T-helper 1 cell treated with Interleukin-12 subunit alpha and Interleukin-12 subunit beta and Interleukin-4 antibody, amounts not matched to agents 30 ng/mL and 1 ng/mL, for 36 hours (primary cell): ENCODE data around the gene RNF152. TPM values are rescaled to one million over a fixed set of nuclear protein-coding genes. Genes with fewer than 3 reads are reported as not detected.

Experiments
- intact Hi-C: fragments of 100-400 bp; cut with micrococcal nuclease; formaldehyde crosslinking; loops from one replicate; pipeline ENCODE4 v1.15.1; 2024
- total RNA-seq: library from RNA; stranded (reverse); gene quantifications from 2 replicates; pipeline ENCODE4 v1.2.3, GENCODE V29; 2022

RNF152 gene
- total RNA-seq, 1 donor from 2014 or later: 0.05 TPM

DNA sequence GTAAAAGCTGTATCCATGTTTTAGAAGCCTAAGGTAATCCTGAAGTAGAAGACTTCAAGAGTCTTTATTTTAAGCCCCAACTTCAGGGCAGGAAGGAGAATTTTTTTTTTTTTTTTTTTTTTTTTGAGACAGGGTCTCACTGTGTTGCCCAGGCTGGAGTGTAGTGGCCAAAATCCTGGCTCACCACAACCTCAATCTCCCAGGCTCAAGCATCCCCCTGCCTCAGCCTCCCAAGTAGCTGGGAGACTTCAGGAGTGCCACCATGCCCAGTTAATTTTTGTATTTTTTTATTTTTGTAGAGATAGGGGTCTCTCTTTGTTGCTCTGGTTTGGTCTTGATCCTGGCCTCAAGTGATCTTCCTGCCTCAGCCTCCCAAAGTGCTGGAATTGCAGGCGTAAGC, 3.3 kb upstream of the RNF152 start:
- intact Hi-C loops: loop anchor here (10.0 kb wide), 2 partner anchors 311 to 629 kb away; partner anchors contain the start of gene ZCCHC2

- intact Hi-C loops: loop anchor here (2.0 to 10.0 kb wide), 5 partner anchors 32 to 630 kb away; partner anchors contain the start of gene ZCCHC2
These were observed 2.1 kb upstream of the RNF152 start for GRCh38 chr18:61894751-61895524.

GRCh38 chr18:61893971-61894750, 1.4 kb upstream of the RNF152 start:
- intact Hi-C loops: loop anchor here (2.0 to 10.0 kb wide), 6 partner anchors 33 to 631 kb away; partner anchors contain the start of genes PIGN, RELCH and ZCCHC2

DNA sequence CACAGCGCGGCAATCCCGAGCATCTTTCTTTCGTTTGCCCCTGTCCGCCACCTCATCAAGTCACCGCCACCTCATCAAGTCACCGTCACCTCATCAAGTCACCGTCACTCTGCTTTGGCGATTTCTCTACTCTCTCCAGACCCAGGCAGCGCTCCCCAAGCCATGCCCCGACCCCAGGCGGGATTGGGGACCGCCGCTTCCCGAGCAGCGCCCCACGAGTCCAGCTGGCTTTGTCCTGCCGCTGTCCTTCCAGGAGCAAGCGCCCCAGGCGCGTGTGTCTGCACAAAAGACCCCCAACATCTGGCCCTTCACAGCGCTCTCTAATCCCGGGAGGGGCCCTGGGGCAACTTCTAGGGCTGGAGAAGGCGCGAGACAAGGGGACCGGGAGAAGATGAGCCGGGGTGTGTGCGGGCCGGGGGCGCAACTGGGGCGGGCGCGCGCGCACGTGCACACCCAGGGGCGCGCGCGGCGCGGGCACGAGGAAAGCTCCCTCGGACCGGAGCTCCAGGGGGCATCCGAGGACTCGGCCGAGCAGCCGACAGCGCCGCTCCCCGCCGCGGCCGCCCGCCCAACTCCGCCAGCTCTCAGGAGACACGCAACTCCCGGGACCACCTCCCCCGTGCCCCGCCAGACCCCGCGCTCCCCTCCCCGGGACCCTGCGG, 633 bp upstream of the RNF152 start:
- intact Hi-C loops: loop anchor here (2.0 to 10.0 kb wide), 4 partner anchors 49 to 631 kb away; partner anchors contain the start of genes PIGN, RELCH and ZCCHC2

DNA sequence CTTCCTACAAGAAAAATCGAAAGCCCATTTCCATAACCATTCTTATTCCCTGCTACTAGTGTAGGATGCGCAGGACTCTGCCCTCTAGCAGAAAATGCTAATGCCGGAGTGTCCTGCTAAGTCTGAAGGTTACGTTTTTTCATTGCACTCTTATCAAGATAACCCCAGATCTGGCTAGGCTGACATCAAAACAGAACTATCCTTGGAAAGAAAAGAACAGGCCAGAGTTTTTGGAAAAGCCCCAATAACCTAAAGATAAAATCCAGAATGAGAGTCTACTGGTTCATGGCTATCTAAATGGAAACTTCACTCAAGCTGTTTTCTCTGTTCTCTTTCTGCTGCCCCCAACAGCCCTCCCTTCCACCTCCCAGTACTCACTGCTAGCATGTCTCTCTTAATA, 913 bp downstream of the RNF152 start:
- intact Hi-C loops: loop anchor here (2.0 to 10.0 kb wide), 4 partner anchors 50 to 633 kb away; partner anchors contain the start of genes PIGN, RELCH and ZCCHC2

GRCh38 chr18:61891271-61891670, 1.5 kb downstream of the RNF152 start:
- intact Hi-C loops: loop anchor here (5.0 to 10.0 kb wide), 3 partner anchors 51 to 634 kb away; partner anchors contain the start of gene ZCCHC2

- intact Hi-C loops: loop anchor here (5.0 to 10.0 kb wide), 3 partner anchors 52 to 634 kb away; partner anchors contain the start of gene ZCCHC2
These were observed 2.5 kb downstream of the RNF152 start for GRCh38 chr18:61890344-61890743.

GRCh38 chr18:61889541-61889940, 3.3 kb downstream of the RNF152 start:
- intact Hi-C loops: no loop called here

- intact Hi-C loops: no loop called here
These were observed 4.2 kb downstream of the RNF152 start for GRCh38 chr18:61888622-61889021.

GRCh38 chr18:61887838-61888237, 5.0 kb downstream of the RNF152 start:
- intact Hi-C loops: no loop called here

DNA sequence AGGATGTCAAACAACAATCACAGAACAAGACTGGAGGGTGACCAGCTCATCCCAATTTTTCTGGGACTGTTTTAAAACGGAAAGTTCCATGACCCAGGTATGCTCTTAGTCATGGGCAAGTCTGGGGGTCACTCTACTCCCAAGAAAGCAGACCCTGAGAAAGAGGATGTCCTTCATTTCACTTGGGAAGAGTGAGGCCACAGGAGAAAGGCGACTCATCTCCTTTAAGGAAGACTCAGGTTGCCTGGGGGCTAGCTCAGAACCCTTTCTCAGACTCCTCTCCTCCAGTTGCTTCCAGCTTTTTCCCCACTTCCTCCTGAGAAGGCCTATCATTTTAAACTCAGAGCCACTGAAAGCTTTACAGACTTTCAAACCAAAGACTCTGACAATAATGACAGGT, 9.3 kb downstream of the RNF152 start:
- intact Hi-C loops: no loop called here

DNA sequence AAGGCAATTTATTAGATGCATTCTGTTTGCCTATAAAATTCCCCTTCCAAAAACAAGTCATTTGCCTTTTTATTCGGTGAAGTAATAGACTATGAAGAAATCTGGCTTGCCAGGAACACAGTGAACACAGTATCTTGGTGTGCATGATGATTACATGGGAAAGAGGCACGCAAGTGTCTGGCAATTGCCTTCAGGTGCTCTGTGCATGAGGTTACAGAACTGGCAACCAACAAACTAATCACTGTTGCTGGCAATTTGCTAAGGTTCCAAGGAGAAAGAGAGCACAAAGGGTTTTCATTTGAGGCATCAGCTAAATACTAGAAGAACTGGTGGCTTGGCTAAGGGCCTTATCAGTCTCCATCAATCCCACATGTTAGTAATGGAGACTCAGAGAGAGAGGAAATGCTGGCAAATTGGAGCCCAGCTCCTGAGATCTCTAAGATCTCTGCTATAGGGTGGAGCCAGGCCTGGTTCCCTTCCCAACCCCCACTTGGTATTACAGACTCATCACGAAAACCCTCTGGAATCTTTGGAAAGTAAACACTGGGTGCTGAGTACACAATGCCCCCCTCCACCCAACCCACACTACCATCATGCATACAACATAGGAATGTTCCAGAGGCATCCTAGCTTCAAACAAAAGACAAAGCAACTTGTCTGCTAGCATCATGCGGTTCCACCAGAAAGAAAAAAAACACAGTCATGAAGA, 10.4 kb downstream of the RNF152 start:
- intact Hi-C loops: no loop called here

GRCh38 chr18:61876899-61877298, 15.9 kb downstream of the RNF152 start:
- intact Hi-C loops: no loop called here

GRCh38 chr18:61870151-61870550, 22.7 kb downstream of the RNF152 start:
- intact Hi-C loops: no loop called here

DNA sequence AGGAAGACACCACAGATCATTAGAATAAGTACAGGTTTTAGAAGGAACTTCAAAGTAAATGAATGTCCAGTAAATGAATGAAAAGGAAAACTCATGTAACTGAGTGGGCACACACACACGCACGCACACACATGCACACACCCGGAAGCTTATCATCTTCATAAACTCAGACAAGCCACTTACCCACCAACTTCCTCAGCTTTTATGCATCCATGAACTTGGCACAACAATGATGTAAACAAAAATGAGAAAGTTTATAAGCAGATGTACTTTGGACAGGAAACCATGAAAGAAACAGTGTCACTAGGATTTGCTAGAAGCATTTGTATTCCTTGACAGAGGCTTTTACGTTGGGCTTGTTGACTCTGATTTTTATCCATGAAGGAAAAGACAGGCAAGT, 23.2 kb downstream of the RNF152 start:
- intact Hi-C loops: no loop called here

DNA sequence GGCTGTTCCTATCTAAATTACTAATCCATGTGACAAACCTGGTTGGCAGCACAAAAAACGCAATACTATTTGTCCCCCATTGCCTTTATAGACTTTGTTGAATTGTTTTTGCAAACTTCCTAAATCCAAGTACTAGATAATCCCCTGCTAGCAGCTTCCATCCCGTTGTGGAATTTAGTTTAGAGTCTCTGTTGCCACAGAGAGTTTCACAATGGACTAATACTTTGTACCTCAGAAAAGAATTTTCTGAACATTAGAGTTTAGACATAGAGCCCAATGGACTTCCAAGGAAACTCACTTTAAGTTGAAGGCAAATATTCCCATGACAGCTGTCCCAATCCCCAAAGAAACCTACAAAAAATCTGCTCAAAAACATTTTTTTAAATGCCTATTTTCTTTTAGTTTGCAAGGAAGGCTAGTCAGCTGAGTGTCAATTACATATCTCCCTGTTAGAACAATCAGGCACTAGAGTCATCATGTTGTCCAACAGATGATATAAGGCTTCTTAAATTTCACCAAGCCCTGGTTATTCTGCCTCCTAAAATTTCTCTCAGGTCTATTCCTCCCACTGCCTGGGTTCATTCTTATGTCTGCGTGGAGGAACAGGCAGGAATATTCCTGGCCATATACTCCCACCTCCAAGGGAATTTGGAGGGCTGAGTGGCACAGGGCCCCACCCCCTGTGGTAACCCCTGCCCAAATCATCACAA, 27.2 kb downstream of the RNF152 start:
- intact Hi-C loops: no loop called here

DNA sequence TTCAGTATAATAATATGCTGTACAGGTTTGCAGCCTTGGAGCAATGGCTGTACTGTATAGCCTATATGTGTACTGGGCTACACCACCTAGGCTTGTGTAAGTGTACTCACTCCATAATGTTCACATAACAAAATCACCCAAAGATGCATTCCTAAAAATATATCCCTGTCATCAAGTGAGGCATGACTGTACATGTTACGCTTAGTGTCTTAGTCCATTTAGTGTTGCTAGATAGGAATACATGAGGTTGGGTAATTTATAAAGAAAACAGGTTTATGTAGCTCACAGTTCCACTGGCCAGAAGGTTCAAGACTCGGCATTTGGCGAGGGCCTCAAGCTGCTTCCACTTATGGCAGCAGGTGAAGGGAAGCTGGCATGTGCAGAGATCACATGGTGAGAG, 31.4 kb downstream of the RNF152 start:
- intact Hi-C loops: no loop called here

GRCh38 chr18:61860302-61860701, 32.5 kb downstream of the RNF152 start:
- intact Hi-C loops: no loop called here

DNA sequence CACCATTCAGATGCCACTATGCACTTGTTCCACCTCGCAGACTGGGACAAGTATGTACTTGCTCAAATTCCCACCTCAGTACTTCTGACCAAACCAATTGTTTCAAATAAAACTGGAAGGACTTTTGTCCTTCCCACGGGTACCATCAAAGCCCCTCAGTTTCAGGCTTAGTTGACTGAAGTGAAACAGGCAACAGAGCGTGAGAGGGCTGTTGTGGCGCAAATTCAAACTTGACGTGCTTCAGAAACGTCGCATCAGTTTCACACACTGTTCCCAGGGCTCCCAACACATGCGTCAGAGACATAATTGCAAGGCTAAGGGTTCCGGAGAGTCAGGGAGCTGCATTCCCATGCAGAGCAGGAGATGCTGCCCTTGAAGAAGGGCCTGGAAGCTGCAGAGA, 33.7 kb downstream of the RNF152 start:
- intact Hi-C loops: no loop called here

- intact Hi-C loops: no loop called here
These were observed 36.1 kb downstream of the RNF152 start for GRCh38 chr18:61856678-61857077.
